ENCODE data around the gene AP3B1.

- TF ChIP-seq CTCF (IDR thresholded peaks at IDR 0.05) (no peak), TEAD4 (CRISPR knock-in tag; IDR thresholded peaks at IDR 0.05) (no peak), PRDM15 (CRISPR knock-in tag; IDR thresholded peaks at IDR 0.05) (no peak), ZNF121 (CRISPR knock-in tag; IDR thresholded peaks at IDR 0.05) (no peak), USF2 (CRISPR knock-in tag; IDR thresholded peaks at IDR 0.05) (no peak), ZNF138 (CRISPR knock-in tag; conservative IDR thresholded peaks at IDR 0.05) (no peak), USF1 (CRISPR knock-in tag; IDR thresholded peaks at IDR 0.05) (no peak), ZBTB21 (CRISPR knock-in tag; IDR thresholded peaks at IDR 0.05; ENCODE audit: borderline replicate concordance) (no peak), CREM (CRISPR knock-in tag; IDR thresholded peaks at IDR 0.05) (no peak), E2F1 (CRISPR knock-in tag; IDR thresholded peaks at IDR 0.05) (no peak), NFYB (CRISPR knock-in tag; conservative IDR thresholded peaks at IDR 0.05; ENCODE audit: low read depth) (no peak), RELA (CRISPR knock-in tag; IDR thresholded peaks at IDR 0.05; ENCODE audit: borderline replicate concordance) (no peak), ZNF423 (CRISPR knock-in tag; IDR thresholded peaks at IDR 0.05) (no peak), MYBL2 (CRISPR knock-in tag; IDR thresholded peaks at IDR 0.05) (no peak)
Observed at GRCh38 chr5:77993855-77994318, 300.6 kb downstream of the AP3B1 start.
